ENCODE measurements around the gene ID3.
A peak's percentile ranks its signal among the peaks of the same experiment; 100 is the strongest.

ID3 gene

GRCh38 chr1:23563003-23563402, 3.7 kb upstream of the ID3 start:
- Histone ChIP-seq H3K4me3 (ENCODE audit: low read depth, low read length, poor library complexity, severe bottlenecking) (no peak overlapping the region), H3K4me2 (ENCODE audit: low read length) (no peak overlapping the region), H3K9ac (ENCODE audit: low read length) (no peak overlapping the region), H3K4me1 (ENCODE audit: insufficient read depth, low read length, severe bottlenecking) (peaks cover 51% of the 10 kb centered on the region), H3K9me2 (ENCODE audit: low read depth, low read length) (no peaks in the 10 kb centered on the region), H3K36me3 (ENCODE audit: insufficient read depth, low read length) (peaks cover 12% of the 10 kb centered on the region), H3K9me3 (ENCODE audit: low read length) (no peaks in the 10 kb centered on the region), H3K79me2 (ENCODE audit: insufficient read depth, low read length) (peaks cover 13% of the 10 kb centered on the region), H3F3A (ENCODE audit: insufficient read depth, low read length) (peaks cover 7% of the 10 kb centered on the region; the same call in 1 of the 2 replicates), H3K27ac (ENCODE audit: low read depth, low read length, poor library complexity, severe bottlenecking) (no peak overlapping the region), H3K27me3 (ENCODE audit: insufficient read depth, low read length) (no peaks in the 10 kb centered on the region), H4K20me1 (ENCODE audit: insufficient read depth, low read length) (no peaks in the 10 kb centered on the region), H2AFZ (ENCODE audit: low read length) (no peak overlapping the region)
- TF ChIP-seq EZH2 (IDR thresholded peaks at IDR 0.05; ENCODE audit: borderline replicate concordance, low read length) (no peak), CTCF (IDR thresholded peaks at IDR 0.05; ENCODE audit: low read length) (no peak)

- H3K9ac ChIP-seq (ENCODE audit: low read length): no peak overlapping the region
- no peaks in the 10 kb centered on the region for H3K9me2 ChIP-seq (ENCODE audit: low read depth, low read length)
- H3K79me2 ChIP-seq (ENCODE audit: insufficient read depth, low read length): peaks cover 14% of the 10 kb centered on the region
- no peaks in the 10 kb centered on the region for H3K27me3 ChIP-seq (ENCODE audit: insufficient read depth, low read length)
- no peak overlapping the region for H3K27ac ChIP-seq (ENCODE audit: low read depth, low read length, poor library complexity, severe bottlenecking)
- H3K4me1 ChIP-seq (ENCODE audit: insufficient read depth, low read length, severe bottlenecking): peaks cover 49% of the 10 kb centered on the region
- H4K20me1 ChIP-seq (ENCODE audit: insufficient read depth, low read length): no peaks in the 10 kb centered on the region
- H3K4me2 ChIP-seq (ENCODE audit: low read length): peak overlapping the region; percentile 44
- peak overlapping the region; percentile 11 for H3K4me3 ChIP-seq (ENCODE audit: low read depth, low read length, poor library complexity, severe bottlenecking)
- TF ChIP-seq EZH2 (IDR thresholded peaks at IDR 0.05; ENCODE audit: borderline replicate concordance, low read length): no peak
- TF ChIP-seq CTCF (IDR thresholded peaks at IDR 0.05; ENCODE audit: low read length): no peak
- H3K36me3 ChIP-seq (ENCODE audit: insufficient read depth, low read length): peaks cover 19% of the 10 kb centered on the region
- H3K9me3 ChIP-seq (ENCODE audit: low read length): no peaks in the 10 kb centered on the region
- H2AFZ ChIP-seq (ENCODE audit: low read length): no peak overlapping the region
- peaks cover 14% of the 10 kb centered on the region for H3F3A ChIP-seq (ENCODE audit: insufficient read depth, low read length)
These were observed 3.0 kb upstream of the ID3 start for GRCh38 chr1:23562137-23562876.

- H3K9me2 ChIP-seq (ENCODE audit: low read depth, low read length): no peaks in the 10 kb centered on the region
- H3K9me3 ChIP-seq (ENCODE audit: low read length): no peaks in the 10 kb centered on the region
- H3K27ac ChIP-seq (ENCODE audit: low read depth, low read length, poor library complexity, severe bottlenecking): no peak overlapping the region
- peaks cover 14% of the 10 kb centered on the region for H3K79me2 ChIP-seq (ENCODE audit: insufficient read depth, low read length)
- H3K4me1 ChIP-seq (ENCODE audit: insufficient read depth, low read length, severe bottlenecking): peaks cover 49% of the 10 kb centered on the region
- TF ChIP-seq EZH2 (IDR thresholded peaks at IDR 0.05; ENCODE audit: borderline replicate concordance, low read length): no peak
- TF ChIP-seq CTCF (IDR thresholded peaks at IDR 0.05; ENCODE audit: low read length): no peak
- no peaks in the 10 kb centered on the region for H4K20me1 ChIP-seq (ENCODE audit: insufficient read depth, low read length)
- peaks cover 25% of the 10 kb centered on the region for H3K36me3 ChIP-seq (ENCODE audit: insufficient read depth, low read length)
- no peaks in the 10 kb centered on the region for H3K27me3 ChIP-seq (ENCODE audit: insufficient read depth, low read length)
- H3K4me3 ChIP-seq (ENCODE audit: low read depth, low read length, poor library complexity, severe bottlenecking): no peak overlapping the region
- no peak overlapping the region for H3K9ac ChIP-seq (ENCODE audit: low read length)
- H3K4me2 ChIP-seq (ENCODE audit: low read length): no peak overlapping the region
- H3F3A ChIP-seq (ENCODE audit: insufficient read depth, low read length): peaks cover 19% of the 10 kb centered on the region
- H2AFZ ChIP-seq (ENCODE audit: low read length): no peak overlapping the region
These were observed 2.5 kb upstream of the ID3 start for GRCh38 chr1:23561813-23562100.
